WI38 (cell line): Measurements from ENCODE around the gene XIAP.
"Not testable (repeated sequence)": the region's sequence is repeated elsewhere in the genome, so short reads cannot be mapped to it uniquely, and the experiment has no call there.

ENCODE experiments used
- H3K4me3 ChIP-seq: 2 replicates; pipeline ENCODE4 v1.5.1; 2011; ENCODE audit warnings: low read depth, mild to moderate bottlenecking, control low read depth, low read length
- TF ChIP-seq, protein P1 (sequence below): IDR thresholded peaks from 2 replicates; pipeline ENCODE4 v1.5.1; 2012; ENCODE audit warnings: low read depth, mild to moderate bottlenecking, control low read depth, low read length

The XIAP gene

GRCh38 chrX:123859846-123860838 lies at the start of gene XIAP:
Gene XIAP, plus strand, starts transcription at chrX:123860053. Its CDS starts 25,610 bp downstream, at chrX:123885663.
- peak within 1 kb of the TSS; percentile 72 for H3K4me3 ChIP-seq
- TF ChIP-seq, protein P1, sequence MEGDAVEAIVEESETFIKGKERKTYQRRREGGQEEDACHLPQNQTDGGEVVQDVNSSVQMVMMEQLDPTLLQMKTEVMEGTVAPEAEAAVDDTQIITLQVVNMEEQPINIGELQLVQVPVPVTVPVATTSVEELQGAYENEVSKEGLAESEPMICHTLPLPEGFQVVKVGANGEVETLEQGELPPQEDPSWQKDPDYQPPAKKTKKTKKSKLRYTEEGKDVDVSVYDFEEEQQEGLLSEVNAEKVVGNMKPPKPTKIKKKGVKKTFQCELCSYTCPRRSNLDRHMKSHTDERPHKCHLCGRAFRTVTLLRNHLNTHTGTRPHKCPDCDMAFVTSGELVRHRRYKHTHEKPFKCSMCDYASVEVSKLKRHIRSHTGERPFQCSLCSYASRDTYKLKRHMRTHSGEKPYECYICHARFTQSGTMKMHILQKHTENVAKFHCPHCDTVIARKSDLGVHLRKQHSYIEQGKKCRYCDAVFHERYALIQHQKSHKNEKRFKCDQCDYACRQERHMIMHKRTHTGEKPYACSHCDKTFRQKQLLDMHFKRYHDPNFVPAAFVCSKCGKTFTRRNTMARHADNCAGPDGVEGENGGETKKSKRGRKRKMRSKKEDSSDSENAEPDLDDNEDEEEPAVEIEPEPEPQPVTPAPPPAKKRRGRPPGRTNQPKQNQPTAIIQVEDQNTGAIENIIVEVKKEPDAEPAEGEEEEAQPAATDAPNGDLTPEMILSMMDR: no peak

- H3K4me3 ChIP-seq: no peak overlapping the region
- TF ChIP-seq, protein P1: no peak
Measured at GRCh38 chrX:123814343-123814742, 45.5 kb upstream of the XIAP start.

DNA sequence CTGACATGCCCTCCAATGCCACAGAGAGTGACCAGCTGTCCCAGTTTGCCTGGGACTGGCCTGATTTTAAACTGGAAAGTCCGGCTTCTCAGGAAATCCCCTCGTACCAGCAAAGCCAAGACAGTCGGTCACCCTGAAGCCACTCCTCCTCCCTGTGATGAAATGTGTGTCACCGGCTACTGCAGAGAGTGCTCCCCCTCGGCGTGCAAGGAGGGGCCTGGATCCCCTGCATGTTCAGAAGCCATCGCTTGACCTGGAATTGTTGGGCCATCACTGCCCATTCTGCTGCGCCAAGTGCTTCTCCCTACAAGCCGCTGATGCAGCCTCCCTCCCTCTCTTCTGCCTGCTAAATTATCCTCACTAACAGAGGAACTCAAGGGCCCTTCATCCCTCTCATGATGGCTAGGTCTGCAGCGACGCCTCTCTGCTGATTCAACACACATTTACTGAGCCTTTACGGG lies 44.9 kb upstream of the XIAP start:
- not testable (repeated sequence) for H3K4me3 ChIP-seq

- no peak overlapping the region for H3K4me3 ChIP-seq
- TF ChIP-seq, protein P1: no peak
Measured at GRCh38 chrX:123817288-123817894, 42.5 kb upstream of the XIAP start.

DNA sequence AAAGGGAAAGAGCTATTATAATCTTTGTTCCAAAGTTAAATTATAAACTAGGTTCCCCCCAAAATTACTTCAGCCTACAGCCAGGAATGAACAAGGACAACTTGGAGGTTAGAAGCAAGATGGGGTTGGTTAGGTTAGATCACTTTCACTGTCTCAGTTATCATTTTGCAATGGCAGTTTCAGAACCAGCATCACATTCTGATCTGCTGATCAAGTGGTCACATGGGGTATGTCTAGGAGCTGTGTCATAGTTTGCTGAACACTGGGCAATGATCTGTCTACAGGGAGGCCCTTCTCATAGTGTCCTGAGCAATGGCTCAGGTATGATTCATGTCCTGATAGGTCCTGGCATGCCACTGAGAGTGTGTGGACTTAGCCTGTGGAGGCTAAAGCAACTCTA lies 41.6 kb upstream of the XIAP start:
- TF ChIP-seq, protein P1: no peak
- H3K4me3 ChIP-seq: no peak overlapping the region

DNA sequence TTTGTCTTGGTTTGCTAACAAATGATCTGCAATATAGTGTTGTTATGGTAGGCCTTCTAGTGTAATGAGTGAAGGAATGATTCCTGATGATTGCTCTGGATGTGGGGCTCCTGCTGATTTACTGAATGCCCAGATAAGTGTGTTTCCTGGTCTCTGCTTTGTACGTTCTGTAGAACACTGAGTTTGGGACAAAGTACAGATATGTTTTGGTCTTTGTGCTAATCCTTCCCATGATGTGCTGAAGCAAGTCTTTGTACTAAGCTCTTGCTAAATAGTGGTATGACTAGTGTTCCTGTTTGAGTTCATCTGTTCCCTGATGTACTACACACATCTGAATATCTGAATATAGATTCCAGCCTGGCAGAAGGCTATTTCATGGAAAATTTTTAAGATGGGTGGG lies 36.9 kb upstream of the XIAP start:
- TF ChIP-seq, protein P1: no peak
- no peak overlapping the region for H3K4me3 ChIP-seq

GRCh38 chrX:123830309-123830708 lies 29.5 kb upstream of the XIAP start:
- TF ChIP-seq, protein P1: no peak
- no peak overlapping the region for H3K4me3 ChIP-seq
